Medulla oblongata (tissue), 1 donor: ENCODE results near the gene TEX22.

Experiments used
- DNase-seq: peaks from one replicate; pipeline ENCODE4 v3.0.0-alpha.2; 2015; ENCODE audit errors: extremely low spot score

The TEX22 gene

DNA sequence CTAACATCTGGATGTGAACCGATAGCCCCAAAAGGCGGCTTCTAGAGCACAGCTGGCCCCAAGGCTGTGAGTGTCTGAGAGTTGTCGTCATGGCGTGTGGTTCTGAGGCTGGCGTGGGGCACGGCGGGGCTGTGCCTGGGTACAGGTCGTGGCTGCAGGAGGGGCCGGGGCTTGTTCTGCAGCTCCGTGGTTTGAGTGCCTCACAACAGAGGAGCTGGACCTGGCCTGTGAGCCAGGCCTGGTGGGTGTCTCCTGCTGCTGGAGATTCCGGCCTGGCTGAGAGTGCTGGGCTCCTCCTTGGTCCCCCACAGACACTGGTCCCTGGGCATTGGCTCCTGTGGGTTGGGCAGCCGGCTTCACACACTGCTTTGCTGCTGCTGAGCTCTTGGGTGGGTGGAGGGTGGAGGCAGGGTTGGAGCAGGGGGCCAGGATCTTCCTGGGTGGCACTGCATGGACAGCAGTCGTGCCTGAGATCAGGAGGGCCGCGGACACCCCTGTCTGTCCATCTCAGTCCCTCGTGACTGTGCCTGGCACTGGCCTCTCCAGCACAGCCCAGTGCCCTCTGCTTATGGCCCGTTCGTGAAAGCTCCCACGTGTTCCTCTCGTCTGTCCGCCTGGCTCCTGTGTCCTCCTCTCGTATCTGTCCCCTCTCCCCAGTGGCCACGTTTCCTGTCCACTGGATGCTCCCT, 31.8 kb upstream of the TEX22 start:
- DNase-seq = peak; percentile 61

GRCh38 chr14:105367116-105368031, 31.0 kb upstream of the TEX22 start:
- no peak for DNase-seq

DNA sequence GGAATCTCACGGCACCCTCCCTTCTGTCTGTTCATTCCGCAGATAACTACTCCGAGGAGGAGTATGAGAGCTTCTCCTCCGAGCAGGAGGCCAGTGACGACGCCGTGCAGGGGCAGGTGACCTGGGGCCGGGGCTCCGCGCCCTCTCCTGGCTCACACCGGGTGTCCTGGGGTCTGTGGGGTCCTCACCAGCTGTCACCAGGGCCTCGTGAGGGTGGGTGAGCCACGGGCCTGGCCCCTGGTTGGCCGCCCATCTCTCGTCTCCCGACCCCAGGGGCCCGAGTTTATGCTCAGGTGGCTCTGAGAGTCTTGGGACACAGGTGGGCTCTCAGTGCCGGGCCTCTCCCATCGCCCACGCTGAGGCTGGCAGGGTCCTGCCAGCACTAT, 30.3 kb upstream of the TEX22 start:
- DNase-seq = no peak

- DNase-seq = no peak
Measured at GRCh38 chr14:105368426-105368825, 29.9 kb upstream of the TEX22 start.

GRCh38 chr14:105368910-105369652, 29.3 kb upstream of the TEX22 start:
- peak; percentile 20 for DNase-seq

GRCh38 chr14:105369653-105370040, 28.7 kb upstream of the TEX22 start:
- no peak for DNase-seq

GRCh38 chr14:105374389-105374788, 23.9 kb upstream of the TEX22 start:
- no peak for DNase-seq

GRCh38 chr14:105375635-105376057, 22.7 kb upstream of the TEX22 start:
- DNase-seq = no peak

DNA sequence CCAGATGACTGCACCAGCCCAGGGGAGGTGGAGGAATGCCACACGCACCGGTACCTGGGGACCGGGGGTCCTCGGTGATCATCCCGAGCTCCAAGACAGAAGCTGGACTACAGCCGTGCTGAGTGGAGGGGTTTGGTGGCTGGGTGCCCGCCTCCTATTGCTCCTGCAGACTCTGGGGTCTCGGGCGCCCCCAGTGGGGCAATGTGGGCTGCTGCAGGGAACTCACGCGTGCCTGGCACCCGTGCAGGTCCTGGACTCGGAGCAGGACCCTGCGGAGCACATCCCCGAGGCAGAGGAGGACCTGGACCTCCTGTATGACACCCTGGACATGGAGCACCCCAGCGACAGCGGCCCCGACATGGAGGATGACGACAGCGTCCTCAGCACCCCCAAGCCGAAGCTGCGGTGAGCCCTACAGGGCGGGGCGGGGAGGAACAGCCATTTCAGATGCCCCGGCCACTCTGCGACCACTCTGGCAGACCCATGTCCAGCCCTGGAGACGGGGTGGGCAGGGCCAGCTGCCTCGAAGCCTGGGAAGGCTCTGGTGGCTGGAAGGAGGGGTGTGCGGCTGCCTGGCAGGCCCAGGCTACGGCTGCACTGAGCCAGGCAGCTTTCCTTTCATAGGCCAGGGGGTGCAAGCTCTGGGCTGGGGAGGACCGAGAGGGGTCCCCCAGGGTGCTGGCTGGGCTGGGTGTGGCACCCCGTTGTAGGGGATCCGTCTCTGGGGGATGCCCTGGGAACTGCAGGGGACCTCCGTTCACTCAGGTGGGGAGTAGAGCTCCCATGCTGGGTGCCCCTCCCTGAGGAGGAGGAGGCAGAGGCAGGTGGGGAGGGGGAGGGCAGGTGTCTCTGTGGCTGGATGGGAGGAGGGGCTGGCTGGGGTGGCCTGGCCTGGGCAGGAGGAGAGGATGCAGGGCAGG, 21.6 kb upstream of the TEX22 start:
- DNase-seq = no peak

- no peak for DNase-seq
Measured at GRCh38 chr14:105377555-105378182, 20.7 kb upstream of the TEX22 start.

DNA sequence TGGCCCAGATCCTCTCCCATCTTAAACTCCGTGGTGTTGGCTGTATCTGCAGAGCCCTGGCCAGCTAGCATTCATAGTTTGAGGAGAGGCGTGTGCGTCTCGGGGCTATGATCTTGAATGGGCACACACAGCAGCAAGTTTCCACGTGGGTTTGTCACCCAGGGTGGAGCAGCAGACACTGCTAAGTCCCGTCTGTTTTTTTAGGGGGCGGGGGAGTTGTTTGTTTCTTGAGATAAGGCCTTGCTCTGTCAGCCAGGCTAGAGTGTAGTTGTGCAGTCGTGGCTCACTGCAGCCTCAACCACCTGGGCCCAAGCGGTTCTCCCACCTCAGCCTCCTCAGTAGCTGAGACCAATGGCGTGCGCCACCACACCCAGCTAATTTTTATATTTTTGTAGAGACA, 20.1 kb upstream of the TEX22 start:
- DNase-seq = no peak

DNA sequence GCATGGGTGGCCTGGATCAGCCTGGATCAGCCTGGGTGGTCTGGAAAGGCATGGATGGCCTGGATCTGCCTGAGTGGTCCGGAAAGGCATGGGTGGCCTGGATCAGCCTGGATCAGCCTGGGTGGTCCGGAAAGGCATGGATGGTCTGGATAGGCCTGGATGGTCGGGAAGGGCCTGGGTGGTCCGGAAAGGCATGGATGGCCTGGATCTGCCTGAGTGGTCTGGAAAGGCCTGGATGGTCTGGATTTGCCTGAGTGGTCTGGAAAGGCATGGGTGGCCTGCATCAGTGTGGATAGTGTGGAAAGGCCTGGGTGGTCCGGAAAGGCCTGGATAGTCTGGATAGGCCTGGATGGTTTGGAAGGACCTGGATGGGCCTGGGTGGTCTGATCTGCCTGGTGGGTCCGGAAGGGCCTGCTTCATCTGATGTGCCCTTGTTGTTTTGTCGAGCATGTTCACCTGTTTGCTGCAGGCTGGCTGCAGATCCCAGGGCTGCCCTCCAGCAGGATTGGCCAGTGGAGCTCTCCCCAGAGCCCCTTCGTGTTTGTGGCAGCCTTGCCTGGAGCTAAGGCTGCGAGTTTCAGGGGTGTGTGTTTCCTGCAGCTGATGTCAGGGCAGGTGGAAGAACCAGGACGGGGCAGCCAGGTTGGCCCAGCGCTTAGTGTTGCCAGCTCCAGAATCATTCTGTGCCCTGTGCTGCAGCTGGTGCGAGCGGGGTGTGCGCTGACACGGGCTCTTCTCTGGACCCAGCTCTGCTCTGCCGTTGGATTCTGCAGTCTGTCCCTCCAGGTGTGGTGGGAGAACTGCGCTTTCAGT, 19.3 kb upstream of the TEX22 start:
- no peak for DNase-seq

- no peak for DNase-seq
Measured at GRCh38 chr14:105379946-105380345, 18.4 kb upstream of the TEX22 start.

GRCh38 chr14:105380756-105381155, 17.6 kb upstream of the TEX22 start:
- no peak for DNase-seq

DNA sequence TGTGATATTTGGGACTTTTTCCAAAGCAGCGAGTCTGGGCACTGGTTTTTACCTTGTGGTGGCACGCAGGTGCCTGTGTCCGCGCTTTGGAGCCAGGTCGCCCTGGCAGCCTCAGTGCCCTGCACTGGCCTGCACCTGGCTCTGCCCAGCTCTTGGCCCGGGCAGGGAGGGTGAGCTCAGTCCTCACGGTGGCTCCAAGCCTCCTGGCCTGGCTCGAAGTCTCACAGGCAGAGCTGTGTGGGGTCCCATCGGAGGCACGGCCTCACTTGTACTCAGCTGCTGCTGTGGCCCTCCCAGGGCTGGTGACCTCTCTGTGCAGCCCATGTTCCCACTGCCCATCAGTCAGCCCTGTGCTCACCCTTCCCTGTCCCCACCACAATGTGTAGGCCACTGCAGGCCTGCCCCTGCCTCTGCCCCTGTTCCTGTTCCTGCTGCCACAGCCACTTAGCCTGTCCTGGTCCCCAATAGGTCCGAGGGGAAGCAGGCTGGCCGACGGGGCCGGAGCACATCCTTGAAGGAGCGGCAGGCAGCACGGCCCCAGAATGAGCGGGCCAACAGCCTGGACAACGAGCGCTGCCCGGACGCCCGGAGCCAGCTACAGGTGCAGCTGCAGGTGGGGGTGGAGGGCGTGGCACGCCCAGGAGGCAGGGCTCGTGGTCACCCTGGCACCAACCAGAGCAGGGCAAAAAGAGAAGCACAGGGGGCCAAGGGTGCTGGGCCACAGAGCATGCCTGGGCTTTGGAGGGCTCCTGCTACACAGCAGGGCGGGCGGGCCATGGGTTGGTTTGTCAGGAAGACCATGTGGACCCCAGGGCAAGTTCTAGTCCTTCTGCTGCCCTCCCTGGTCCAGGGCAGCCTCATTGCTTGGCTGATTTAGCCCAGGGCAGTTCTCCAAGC, 16.6 kb upstream of the TEX22 start:
- DNase-seq = no peak

DNA sequence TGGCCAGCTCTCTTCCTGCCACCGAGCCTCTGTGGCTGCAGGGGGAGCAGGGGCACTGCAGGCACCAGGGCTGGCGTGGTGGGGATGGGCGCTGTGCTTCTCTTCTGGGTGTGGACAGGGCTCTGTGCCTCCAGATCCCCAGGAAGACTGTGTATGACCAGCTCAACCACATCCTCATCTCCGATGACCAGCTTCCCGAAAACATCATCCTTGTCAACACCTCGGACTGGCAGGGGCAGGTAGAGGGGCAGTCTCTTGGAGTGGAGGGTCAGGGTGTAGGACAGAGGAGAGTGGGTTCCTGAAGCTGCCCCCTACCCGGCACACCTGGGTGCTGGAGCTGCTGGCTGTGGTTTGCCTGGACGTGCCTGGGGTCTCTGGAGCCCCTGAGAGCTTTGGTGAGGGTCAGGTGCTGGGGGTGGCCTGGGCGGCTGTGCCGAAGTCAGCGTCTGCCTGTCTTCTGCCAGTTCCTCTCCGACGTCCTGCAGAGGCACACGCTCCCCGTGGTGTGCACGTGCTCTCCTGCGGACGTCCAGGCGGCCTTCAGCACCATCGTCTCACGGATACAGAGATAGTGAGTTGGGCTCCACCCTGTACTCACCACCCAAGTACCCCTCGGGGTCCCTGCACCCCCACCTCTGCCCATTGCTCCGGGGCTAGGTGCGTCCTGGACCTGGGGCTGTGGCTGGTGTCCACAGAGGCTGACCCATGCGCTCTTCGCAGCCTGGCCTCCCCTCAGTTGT, 15.8 kb upstream of the TEX22 start:
- DNase-seq = no peak

- DNase-seq = no peak
Measured at GRCh38 chr14:105383083-105383730, 15.1 kb upstream of the TEX22 start.
